Smooth muscle cell (in vitro differentiated cells): ENCODE results near the gene CTNNA1. TPM values are rescaled to one million over a fixed set of nuclear protein-coding genes. Genes with fewer than 3 reads are reported as not detected.
A peak's percentile ranks its signal among the peaks of the same experiment; 100 is the strongest.

Source experiments
- DNase-seq: peaks from one replicate; lab custom pipeline; 2025; ENCODE audit not compliant: unreplicated experiment; lab: John Stamatoyannopoulos, UW
- H2AFZ ChIP-seq: fragments of 200-600 bp; sonication (generic); 2 replicates; pipeline ENCODE4 v1.6.0; 2016; ENCODE audit warnings: antibody characterized with exemption, low read depth, mild to moderate bottlenecking
- H3F3A ChIP-seq: fragments of 200-600 bp; sonication (generic); 2 replicates; pipeline ENCODE4 v1.6.0; 2017; ENCODE audit warnings: antibody characterized with exemption, low read depth
- H3K27ac ChIP-seq: fragments of 200-600 bp; sonication (generic); 2 replicates; pipeline ENCODE4 v1.5.1; 2016; ENCODE audit warnings: low read depth, mild to moderate bottlenecking
- H3K27me3 ChIP-seq: fragments of 200-600 bp; sonication (generic); 2 replicates; pipeline ENCODE4 v1.6.1; 2016; ENCODE audit warnings: low read depth, mild to moderate bottlenecking
- H3K36me3 ChIP-seq: fragments of 200-600 bp; sonication (generic); 2 replicates; pipeline ENCODE4 v1.5.1; 2016; ENCODE audit warnings: low read depth
- H3K4me1 ChIP-seq: fragments of 200-600 bp; sonication (generic); 2 replicates; pipeline ENCODE4 v1.5.1; 2016; ENCODE audit warnings: low read depth
- H3K4me2 ChIP-seq: fragments of 200-600 bp; sonication (generic); 2 replicates; pipeline ENCODE4 v1.6.0; 2016; ENCODE audit warnings: mild to moderate bottlenecking
- H3K4me3 ChIP-seq: fragments of 200-600 bp; sonication (generic); 2 replicates; pipeline ENCODE4 v1.5.1; 2016; ENCODE audit warnings: mild to moderate bottlenecking
- H3K79me2 ChIP-seq: fragments of 200-600 bp; sonication (generic); 2 replicates; pipeline ENCODE4 v1.6.0; 2016; ENCODE audit warnings: low read depth, mild to moderate bottlenecking
- H3K9ac ChIP-seq: fragments of 200-600 bp; sonication (generic); 2 replicates; pipeline ENCODE4 v1.6.0; 2016; ENCODE audit warnings: low read depth
- H3K9me3 ChIP-seq: fragments of 200-600 bp; sonication (generic); replicated peaks from 2 replicates; pipeline ENCODE4 v1.5.1; 2016; ENCODE audit warnings: low read depth
- H4K20me1 ChIP-seq: fragments of 200-600 bp; sonication (generic); 2 replicates; pipeline ENCODE4 v1.6.0; 2016; ENCODE audit warnings: low read depth
- WGBS: methylation state at CpG from one replicate; pipeline ENCODE4 v1.1.7; 2016; ENCODE audit warnings: low lambda C conversion rate; 5-methylcytosine and 5-hydroxymethylcytosine counted together
- polyA plus RNA-seq: library from polyadenylated mRNA; unstranded; fragments of >200 nt; fragmentation: Nextera tagmentation; extraction: Ambion mirVana; gene quantifications from 2 replicates; pipeline ENCODE4 v1.2.1, GENCODE V29; 2016
- total RNA-seq: library from RNA; depleted of rRNA; stranded (reverse); fragments of >200 nt; gene quantifications from 2 replicates; pipeline ENCODE4 v1.2.3, GENCODE V29; 2014
- TF ChIP-seq, protein P1 (sequence below): fragments of 200-600 bp; sonication (generic); IDR thresholded peaks from 2 replicates; pipeline ENCODE4 v1.5.1; 2017; ENCODE audit warnings: borderline replicate concordance, mild to moderate bottlenecking, antibody characterized with exemption; ENCODE audit not compliant: insufficient read depth, poor library complexity, severe bottlenecking

Gene CTNNA1
- total and polyA plus RNA-seq, 2 experiments from 2014 or later: 149 to 251 TPM

DNA sequence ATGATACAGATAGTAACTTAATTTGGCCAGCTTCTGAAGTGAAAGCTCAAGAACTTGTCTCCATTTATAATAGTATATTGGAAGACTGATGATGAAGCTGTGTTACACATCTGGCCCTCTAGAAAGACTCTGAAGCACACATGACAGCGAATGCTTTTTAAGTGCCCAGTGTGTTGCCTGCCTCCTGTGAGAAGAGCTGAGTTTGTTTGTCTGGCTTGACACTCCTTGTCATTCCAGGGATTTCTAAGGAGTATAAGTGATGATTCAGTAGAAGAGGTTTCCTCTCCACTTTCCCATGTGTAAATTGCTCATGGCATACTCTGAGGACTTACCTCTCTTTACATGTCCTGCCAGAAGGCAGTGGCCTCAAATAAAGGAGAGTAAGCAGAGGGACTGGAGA is 152.3 kb downstream of the CTNNA1 start:
- Histone ChIP-seq H4K20me1 (peaks cover 51% of the 10 kb centered on the region), H3K9ac (no peak overlapping the region), H3K4me3 (no peak overlapping the region), H3K36me3 (peaks cover 5% of the 10 kb centered on the region), H3K79me2 (peaks cover 29% of the 10 kb centered on the region), H3F3A (peaks cover 6% of the 10 kb centered on the region), H3K27me3 (no peaks in the 10 kb centered on the region), H3K4me1 (peaks cover 2% of the 10 kb centered on the region), H3K9me3 (no peaks in the 10 kb centered on the region), H3K27ac (peak overlapping the region; percentile 71), H2AFZ (no peak overlapping the region), H3K4me2 (no peak overlapping the region)
- TF ChIP-seq, protein P1, sequence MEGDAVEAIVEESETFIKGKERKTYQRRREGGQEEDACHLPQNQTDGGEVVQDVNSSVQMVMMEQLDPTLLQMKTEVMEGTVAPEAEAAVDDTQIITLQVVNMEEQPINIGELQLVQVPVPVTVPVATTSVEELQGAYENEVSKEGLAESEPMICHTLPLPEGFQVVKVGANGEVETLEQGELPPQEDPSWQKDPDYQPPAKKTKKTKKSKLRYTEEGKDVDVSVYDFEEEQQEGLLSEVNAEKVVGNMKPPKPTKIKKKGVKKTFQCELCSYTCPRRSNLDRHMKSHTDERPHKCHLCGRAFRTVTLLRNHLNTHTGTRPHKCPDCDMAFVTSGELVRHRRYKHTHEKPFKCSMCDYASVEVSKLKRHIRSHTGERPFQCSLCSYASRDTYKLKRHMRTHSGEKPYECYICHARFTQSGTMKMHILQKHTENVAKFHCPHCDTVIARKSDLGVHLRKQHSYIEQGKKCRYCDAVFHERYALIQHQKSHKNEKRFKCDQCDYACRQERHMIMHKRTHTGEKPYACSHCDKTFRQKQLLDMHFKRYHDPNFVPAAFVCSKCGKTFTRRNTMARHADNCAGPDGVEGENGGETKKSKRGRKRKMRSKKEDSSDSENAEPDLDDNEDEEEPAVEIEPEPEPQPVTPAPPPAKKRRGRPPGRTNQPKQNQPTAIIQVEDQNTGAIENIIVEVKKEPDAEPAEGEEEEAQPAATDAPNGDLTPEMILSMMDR: no peak
- DNase-seq: no peak
- 83% methylated on average over 1 of the region's 1 CpG for WGBS

DNA sequence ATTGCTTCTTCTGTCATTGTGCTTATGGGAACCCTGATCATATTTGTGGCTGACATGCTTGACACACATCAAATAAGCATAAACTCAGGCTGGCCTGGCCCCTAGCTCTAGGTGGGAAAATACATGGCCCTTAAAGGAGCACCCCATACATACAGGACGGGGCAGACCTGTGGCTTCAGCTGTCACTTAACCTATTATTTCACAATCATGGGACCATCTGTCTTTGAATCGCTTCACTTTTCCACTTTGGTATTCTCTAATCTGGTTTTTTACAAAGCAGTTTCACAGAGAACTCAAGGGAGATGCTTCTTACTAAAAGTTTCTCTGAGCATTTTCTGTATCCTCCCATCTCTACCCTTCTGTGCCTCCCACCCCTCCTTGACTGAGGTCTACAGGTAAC is 156.5 kb downstream of the CTNNA1 start:
- peaks cover 5% of the 10 kb centered on the region for H3K36me3 ChIP-seq

DNA sequence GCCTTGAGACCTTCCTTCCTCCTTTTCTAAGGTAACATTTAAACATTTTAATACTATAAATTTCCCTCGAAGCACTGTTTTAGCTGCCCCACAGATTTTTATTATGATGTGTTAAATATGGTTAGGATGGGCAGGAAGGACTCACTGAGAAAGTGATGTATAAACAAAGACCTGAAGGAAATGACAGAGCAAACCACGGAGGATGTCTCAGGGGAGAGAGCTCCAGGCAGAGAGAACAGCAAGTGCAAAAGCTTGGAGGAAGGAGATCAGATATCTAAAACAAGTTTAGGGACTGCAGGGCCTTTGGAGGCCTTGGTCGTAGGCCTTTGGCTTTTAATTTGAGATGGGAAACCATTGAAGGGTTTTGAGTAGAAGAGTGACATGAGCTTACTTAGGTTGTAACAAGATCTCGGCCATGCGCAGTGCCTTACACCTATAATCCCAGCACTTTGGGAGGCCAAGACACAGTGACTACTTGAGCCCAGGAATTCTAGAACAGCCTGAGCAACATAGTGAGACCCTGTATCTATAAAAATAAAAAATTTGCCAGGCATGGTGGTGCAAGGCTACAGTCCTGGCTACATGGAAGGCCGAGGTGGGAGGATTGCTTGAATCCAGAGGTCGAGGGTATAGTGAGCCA is 157.4 kb downstream of the CTNNA1 start:
- DNase-seq: no peak
- H3F3A ChIP-seq: peaks cover 6% of the 10 kb centered on the region
- H2AFZ ChIP-seq: no peak overlapping the region
- TF ChIP-seq, protein P1: no peak
- peaks cover 76% of the 10 kb centered on the region for H4K20me1 ChIP-seq
- H3K4me3 ChIP-seq: no peak overlapping the region
- no peaks in the 10 kb centered on the region for H3K9me3 ChIP-seq
- WGBS: 91% methylated on average over 7 of the region's 7 CpGs
- peaks cover 38% of the 10 kb centered on the region for H3K79me2 ChIP-seq
- H3K4me1 ChIP-seq: peaks cover 5% of the 10 kb centered on the region
- H3K27ac ChIP-seq: peak overlapping the region; percentile 1
- no peaks in the 10 kb centered on the region for H3K27me3 ChIP-seq
- no peak overlapping the region for H3K9ac ChIP-seq
- no peak overlapping the region for H3K4me2 ChIP-seq
- peaks cover under 1% of the 10 kb centered on the region for H3K36me3 ChIP-seq

More for the DNA sequence above, 156.5 kb downstream of the CTNNA1 start:
- TF ChIP-seq, protein P1: no peak
- H3F3A ChIP-seq: peaks cover 6% of the 10 kb centered on the region
- H3K9me3 ChIP-seq: no peaks in the 10 kb centered on the region
- H2AFZ ChIP-seq: no peak overlapping the region
- H3K4me3 ChIP-seq: no peak overlapping the region
- no peaks in the 10 kb centered on the region for H3K27me3 ChIP-seq
- peaks cover 5% of the 10 kb centered on the region for H3K4me1 ChIP-seq
- peaks cover 37% of the 10 kb centered on the region for H3K79me2 ChIP-seq
- H3K4me2 ChIP-seq: no peak overlapping the region
- no peak overlapping the region for H3K9ac ChIP-seq
- no peak for DNase-seq
- 88% methylated on average over 2 of the region's 2 CpGs for WGBS
- peaks cover 80% of the 10 kb centered on the region for H4K20me1 ChIP-seq
- H3K27ac ChIP-seq: no peak overlapping the region

- H3K27ac ChIP-seq: peak overlapping the region; percentile 1
- H3K4me2 ChIP-seq: peak overlapping the region; percentile 7
- TF ChIP-seq, protein P1: no peak
- H3F3A ChIP-seq: peaks cover 6% of the 10 kb centered on the region
- no peak overlapping the region for H2AFZ ChIP-seq
- no peaks in the 10 kb centered on the region for H3K27me3 ChIP-seq
- peaks cover 73% of the 10 kb centered on the region for H4K20me1 ChIP-seq
- H3K4me3 ChIP-seq: no peak overlapping the region
- no peaks in the 10 kb centered on the region for H3K36me3 ChIP-seq
- H3K79me2 ChIP-seq: peaks cover 44% of the 10 kb centered on the region
- no peaks in the 10 kb centered on the region for H3K9me3 ChIP-seq
- peaks cover 5% of the 10 kb centered on the region for H3K4me1 ChIP-seq
- H3K9ac ChIP-seq: no peak overlapping the region
- no peak for DNase-seq
Observed at GRCh38 chr5:138911441-138911840, 158.2 kb downstream of the CTNNA1 start.
